Neural progenitor cell (in vitro differentiated cells): ENCODE results near the gene MPV17L2. TPM values are rescaled to one million over a fixed set of nuclear protein-coding genes. Genes with fewer than 3 reads are reported as not detected.

ENCODE experiments used
- DNase-seq: peaks from one replicate; pipeline ENCODE4 v3.0.0-alpha.2; 2016; ENCODE audit warnings: low spot score
- H2AFZ ChIP-seq: fragments of 200-600 bp; sonication (generic); replicated peaks from 2 replicates; pipeline ENCODE4 v1.6.1; 2016; ENCODE audit warnings: antibody characterized with exemption
- H3F3A ChIP-seq: fragments of 200-600 bp; sonication (generic); 2 replicates; pipeline ENCODE4 v1.6.1; 2016; ENCODE audit warnings: antibody characterized with exemption, low read depth
- H3K27ac ChIP-seq: fragments of 200-600 bp; sonication (generic); 2 replicates; pipeline ENCODE4 v1.5.1; 2016; ENCODE audit warnings: mild to moderate bottlenecking
- H3K27me3 ChIP-seq: fragments of 200-600 bp; sonication (generic); 2 replicates; pipeline ENCODE4 v1.6.1; 2016; ENCODE audit warnings: mild to moderate bottlenecking, moderate library complexity
- H3K36me3 ChIP-seq: fragments of 200-600 bp; sonication (generic); 2 replicates; pipeline ENCODE4 v1.5.1; 2016
- H3K4me1 ChIP-seq: fragments of 200-600 bp; sonication (generic); 2 replicates; pipeline ENCODE4 v1.6.1; 2016; ENCODE audit warnings: mixed run types
- H3K4me2 ChIP-seq: fragments of 200-600 bp; sonication (generic); 2 replicates; pipeline ENCODE4 v1.6.1; 2016
- H3K4me3 ChIP-seq: fragments of 200-600 bp; sonication (generic); 2 replicates; pipeline ENCODE4 v1.5.1; 2016
- H3K79me2 ChIP-seq: fragments of 200-600 bp; sonication (generic); 2 replicates; pipeline ENCODE4 v1.6.1; 2016; ENCODE audit warnings: low read depth
- H3K9ac ChIP-seq: fragments of 200-600 bp; sonication (generic); 2 replicates; pipeline ENCODE4 v1.6.1; 2016
- H3K9me3 ChIP-seq: fragments of 200-600 bp; sonication (generic); 2 replicates; pipeline ENCODE4 v1.5.1; 2016; ENCODE audit warnings: low read depth
- H4K20me1 ChIP-seq: fragments of 200-600 bp; sonication (generic); 2 replicates; pipeline ENCODE4 v1.6.1; 2016; ENCODE audit warnings: low read depth
- H3K27ac Mint-ChIP-seq: 3 replicates; pipeline ENCODE4 v1.8.0; 2021; ENCODE audit warnings: mixed read lengths
- H3K27me3 Mint-ChIP-seq: 2 replicates; pipeline ENCODE4 v1.8.0; 2022; ENCODE audit warnings: low read depth, mild to moderate bottlenecking, inconsistent platforms, moderate library complexity, mixed read lengths; ENCODE audit not compliant: insufficient read depth
- H3K36me3 Mint-ChIP-seq: 3 replicates; pipeline ENCODE4 v1.8.0; 2021; ENCODE audit warnings: mixed read lengths
- H3K4me1 Mint-ChIP-seq: 3 replicates; pipeline ENCODE4 v1.8.0; 2021; ENCODE audit warnings: mixed read lengths
- H3K4me3 Mint-ChIP-seq: 3 replicates; pipeline ENCODE4 v1.8.0; 2021; ENCODE audit warnings: mild to moderate bottlenecking, moderate library complexity, mixed read lengths
- H3K9me3 Mint-ChIP-seq: 3 replicates; pipeline ENCODE4 v1.8.0; 2020; ENCODE audit warnings: mixed read lengths
- CTCF ChIP-seq: fragments of 200-600 bp; sonication (generic); IDR thresholded peaks from 2 replicates; pipeline ENCODE4 v1.5.1; 2017; ENCODE audit warnings: antibody characterized with exemption, mild to moderate bottlenecking
- EZH2 ChIP-seq: fragments of 200-600 bp; sonication (generic); IDR thresholded peaks from 2 replicates; pipeline ENCODE4 v1.6.1; 2017; ENCODE audit warnings: antibody characterized with exemption, mild to moderate bottlenecking, moderate library complexity
- EZH2phosphoT487 ChIP-seq: fragments of 200-600 bp; sonication (generic); IDR thresholded peaks from 2 replicates; pipeline ENCODE4 v1.6.1; 2017; ENCODE audit warnings: antibody characterized with exemption
- total RNA-seq: library from RNA; depleted of rRNA; stranded (reverse); fragments of >200 nt; gene quantifications from 2 replicates; pipeline ENCODE4 v1.2.3, GENCODE V29; 2015; ENCODE audit warnings: low replicate concordance

The MPV17L2 gene
- total RNA-seq, 1 donor from 2014 or later, result 28.1 TPM

DNA sequence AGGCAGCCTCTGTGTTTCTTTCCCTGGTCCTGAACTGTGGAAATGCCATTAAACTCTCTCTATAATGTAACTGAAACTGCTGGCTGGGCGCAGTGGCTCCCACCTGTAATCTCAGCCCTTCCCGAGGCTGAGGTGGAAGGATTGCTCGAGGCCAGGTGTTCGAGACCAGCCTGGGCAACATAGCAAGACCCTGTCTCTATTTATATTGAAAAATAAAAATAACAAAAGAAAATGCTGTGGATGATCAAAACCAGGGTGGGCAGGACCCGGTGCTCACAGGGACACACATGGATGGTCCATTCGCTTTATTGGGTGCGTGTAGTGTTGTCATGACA is 3.5 kb downstream of the MPV17L2 start:
- Histone ChIP-seq H4K20me1 (peaks cover 18% of the 10 kb centered on the region), H3K9me3 (no peaks in the 10 kb centered on the region), H3K4me1 (peaks cover 10% of the 10 kb centered on the region), H3K4me2 (no peak overlapping the region), H3K27me3 (no peaks in the 10 kb centered on the region), H3K27ac (no peak overlapping the region), H2AFZ (no peak overlapping the region), H3K36me3 (no peaks in the 10 kb centered on the region), H3F3A (peaks cover 22% of the 10 kb centered on the region), H3K79me2 (peaks cover 8% of the 10 kb centered on the region), H3K4me3 (no peak overlapping the region), H3K9ac (no peak overlapping the region)
- Mint-ChIP-seq H3K9me3 (no peaks in the 10 kb centered on the region), H3K4me3 (peak overlapping the region; percentile 48), H3K4me1 (peaks cover 19% of the 10 kb centered on the region), H3K27me3 (peaks cover 10% of the 10 kb centered on the region), H3K27ac (no peak overlapping the region), H3K36me3 (peaks cover 7% of the 10 kb centered on the region)
- TF ChIP-seq EZH2 (no peak), CTCF (no peak), EZH2phosphoT487 (no peak)
- DNase-seq, result no peak

DNA sequence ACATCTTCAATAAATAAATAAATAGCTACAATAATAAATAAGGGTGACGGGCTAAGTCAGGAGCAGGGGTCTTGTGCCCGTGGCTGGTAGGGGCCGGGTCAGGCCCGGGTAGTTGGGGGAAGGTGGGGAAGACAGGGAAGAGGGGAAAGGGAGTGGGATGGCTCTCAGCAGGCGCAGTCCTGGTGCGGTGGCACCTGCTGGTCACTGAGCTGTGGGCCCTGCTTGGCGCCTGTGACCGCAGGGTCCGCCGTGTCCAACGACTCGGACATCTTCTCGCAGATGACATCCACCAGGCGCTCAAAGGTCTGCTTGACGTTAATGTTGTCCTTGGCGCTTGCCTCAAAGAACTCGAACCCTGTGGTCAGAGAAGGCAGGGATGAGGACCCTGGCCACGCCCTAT is 4.3 kb downstream of the MPV17L2 start:
- no peaks in the 10 kb centered on the region for H3K9me3 Mint-ChIP-seq
- H3K27ac ChIP-seq, result no peak overlapping the region
- H2AFZ ChIP-seq, result no peak overlapping the region
- DNase-seq, result no peak
- H3K36me3 Mint-ChIP-seq, result peaks cover 8% of the 10 kb centered on the region
- H3K9ac ChIP-seq, result no peak overlapping the region
- peaks cover 18% of the 10 kb centered on the region for H4K20me1 ChIP-seq
- no peak overlapping the region for H3K4me2 ChIP-seq
- peaks cover 15% of the 10 kb centered on the region for H3K4me1 Mint-ChIP-seq
- no peak for TF ChIP-seq CTCF
- no peak for TF ChIP-seq EZH2
- H3K27me3 Mint-ChIP-seq, result peaks cover 11% of the 10 kb centered on the region
- H3K4me3 Mint-ChIP-seq, result no peak overlapping the region
- peaks cover 14% of the 10 kb centered on the region for H3F3A ChIP-seq
- H3K9me3 ChIP-seq, result no peaks in the 10 kb centered on the region
- H3K79me2 ChIP-seq, result peaks cover 8% of the 10 kb centered on the region
- no peak overlapping the region for H3K4me3 ChIP-seq
- H3K27me3 ChIP-seq, result peaks cover 4% of the 10 kb centered on the region
- no peak overlapping the region for H3K27ac Mint-ChIP-seq
- no peaks in the 10 kb centered on the region for H3K36me3 ChIP-seq
- peaks cover 7% of the 10 kb centered on the region for H3K4me1 ChIP-seq

DNA sequence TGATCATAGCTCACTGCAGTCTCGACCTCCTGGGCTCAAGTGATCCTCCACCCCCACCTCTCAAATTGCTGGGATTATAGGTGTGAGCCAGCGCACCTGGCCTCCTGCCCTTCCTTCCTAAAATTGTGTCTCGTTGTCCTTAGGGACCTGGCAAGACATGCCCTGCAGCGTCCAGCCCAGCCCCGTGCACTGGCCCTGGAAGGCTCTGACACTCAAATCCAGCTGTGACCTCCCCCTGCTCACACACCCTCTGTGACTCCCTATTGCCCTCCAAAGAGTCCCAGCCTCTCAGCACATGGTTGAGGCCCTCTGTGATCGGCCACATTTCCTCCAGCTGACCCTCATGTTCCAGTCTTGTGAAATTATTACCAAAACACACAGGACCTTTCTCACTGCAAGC is 4.9 kb downstream of the MPV17L2 start:
- Histone ChIP-seq H3K36me3 (no peaks in the 10 kb centered on the region), H3K4me1 (peaks cover 8% of the 10 kb centered on the region), H3K9ac (no peak overlapping the region), H4K20me1 (peaks cover 18% of the 10 kb centered on the region), H3K79me2 (peaks cover 8% of the 10 kb centered on the region), H2AFZ (no peak overlapping the region), H3K9me3 (no peaks in the 10 kb centered on the region), H3K27me3 (peaks cover 10% of the 10 kb centered on the region), H3K27ac (no peak overlapping the region), H3K4me2 (no peak overlapping the region), H3K4me3 (no peak overlapping the region), H3F3A (peaks cover 15% of the 10 kb centered on the region)
- H3K9me3 Mint-ChIP-seq, result no peaks in the 10 kb centered on the region
- peaks cover 12% of the 10 kb centered on the region for H3K27me3 Mint-ChIP-seq
- H3K27ac Mint-ChIP-seq, result peak overlapping the region; percentile 53
- H3K4me1 Mint-ChIP-seq, result peaks cover 14% of the 10 kb centered on the region
- DNase-seq, result no peak
- TF ChIP-seq EZH2 (no peak), CTCF (no peak), EZH2phosphoT487 (no peak)
- peaks cover 8% of the 10 kb centered on the region for H3K36me3 Mint-ChIP-seq
- no peak overlapping the region for H3K4me3 Mint-ChIP-seq

DNA sequence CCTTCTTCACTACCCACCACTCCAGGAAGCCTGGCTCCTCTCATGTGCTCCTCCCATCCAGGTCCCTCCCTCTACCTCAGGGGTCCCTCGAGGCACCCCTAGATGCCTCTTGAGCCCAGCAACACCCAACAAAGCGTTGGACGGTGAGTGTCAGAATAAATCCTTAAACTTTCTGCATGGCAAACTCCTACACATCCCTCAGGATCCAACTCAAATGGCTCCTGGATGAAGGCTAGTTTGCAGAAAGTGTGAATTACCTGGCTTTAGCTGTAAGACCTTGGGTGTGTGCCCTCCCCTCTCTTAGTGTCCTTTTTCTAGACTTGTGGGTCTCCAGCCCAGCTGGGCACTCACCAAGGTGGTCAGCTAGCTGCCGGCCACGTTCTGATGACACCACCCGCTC is 5.4 kb downstream of the MPV17L2 start:
- no peaks in the 10 kb centered on the region for H3K36me3 ChIP-seq

More for the DNA sequence above, 5.4 kb downstream of the MPV17L2 start:
- Histone ChIP-seq H3K79me2 (peaks cover 8% of the 10 kb centered on the region), H4K20me1 (peaks cover 16% of the 10 kb centered on the region), H3K27ac (no peak overlapping the region), H3F3A (peaks cover 14% of the 10 kb centered on the region), H3K4me3 (no peak overlapping the region), H2AFZ (no peak overlapping the region), H3K9ac (no peak overlapping the region), H3K27me3 (peaks cover 15% of the 10 kb centered on the region), H3K4me1 (peaks cover 13% of the 10 kb centered on the region), H3K4me2 (no peak overlapping the region), H3K9me3 (no peaks in the 10 kb centered on the region)
- no peaks in the 10 kb centered on the region for H3K9me3 Mint-ChIP-seq
- peaks cover 8% of the 10 kb centered on the region for H3K36me3 Mint-ChIP-seq
- TF ChIP-seq EZH2phosphoT487, result no peak
- no peak for TF ChIP-seq EZH2
- no peak for TF ChIP-seq CTCF
- peaks cover 12% of the 10 kb centered on the region for H3K27me3 Mint-ChIP-seq
- H3K27ac Mint-ChIP-seq, result peak overlapping the region; percentile 53
- no peak for DNase-seq
- peaks cover 18% of the 10 kb centered on the region for H3K4me1 Mint-ChIP-seq
- H3K4me3 Mint-ChIP-seq, result peak overlapping the region; percentile 57
